T-helper 1 cell treated with Interleukin-12 subunit alpha and Interleukin-12 subunit beta and Interleukin-4 antibody, amounts not matched to agents 30 ng/mL and 1 ng/mL, for 36 hours (primary cell): ENCODE data around the gene M1AP. TPM values are rescaled to one million over a fixed set of nuclear protein-coding genes. Genes with fewer than 3 reads are reported as not detected.

Source experiments
- intact Hi-C: fragments of 100-400 bp; cut with micrococcal nuclease; formaldehyde crosslinking; loops from one replicate; pipeline ENCODE4 v1.15.1; 2024
- total RNA-seq: library from RNA; stranded (reverse); gene quantifications from 2 replicates; pipeline ENCODE4 v1.2.3, GENCODE V29; 2022

M1AP gene
- total RNA-seq, 1 donor from 2014 or later: not detected

DNA sequence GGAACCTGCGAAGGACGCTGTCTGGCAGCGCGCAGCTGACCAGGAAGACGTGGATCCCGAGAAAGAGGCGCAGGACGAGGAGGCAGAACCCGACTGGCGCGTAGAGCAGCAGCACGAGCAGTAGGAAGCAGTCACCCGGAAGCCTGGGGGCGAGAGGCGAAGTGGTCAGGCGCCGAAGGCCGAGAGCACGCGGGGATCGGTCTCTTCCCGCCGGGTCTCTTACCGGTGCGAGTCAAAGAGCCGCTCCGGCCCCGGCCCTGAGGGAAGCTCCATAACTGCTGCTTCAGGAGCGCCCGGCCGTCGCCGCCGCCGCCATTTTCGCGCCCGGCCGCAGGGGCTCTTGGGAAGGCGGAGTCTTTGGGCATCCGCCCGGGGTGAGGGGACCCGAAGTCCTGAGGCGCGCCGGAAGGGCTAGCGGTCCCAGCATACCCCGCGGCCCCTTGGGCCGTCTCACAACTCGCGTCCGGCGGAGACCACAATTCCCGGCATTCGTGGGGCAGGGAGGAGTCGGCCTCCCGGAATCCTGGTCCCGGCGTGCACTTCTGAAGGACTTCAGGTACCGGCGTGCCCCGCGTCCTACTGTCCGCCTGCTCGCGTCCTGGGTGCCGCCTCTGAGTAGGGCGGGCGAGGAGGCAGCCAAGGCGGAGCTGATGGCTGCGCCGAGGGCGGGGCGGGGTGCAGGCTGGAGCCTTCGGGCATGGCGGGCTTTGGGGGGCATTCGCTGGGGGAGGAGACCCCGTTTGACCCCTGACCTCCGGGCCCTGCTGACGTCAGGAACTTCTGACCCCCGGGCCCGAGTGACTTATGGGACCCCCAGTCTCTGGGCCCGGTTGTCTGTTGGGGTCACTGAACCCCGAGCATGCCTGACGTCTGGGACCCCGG is 118.5 kb downstream of the M1AP start, which contains the start of the genes AUP1 and HTRA2:
AUP1 (minus strand) TSS at position 350 of the 882 bp plus-strand sequence; CDS start at position 273, 77 bp downstream.
HTRA2 (plus strand) TSS at position 577 of the 882 bp plus-strand sequence; CDS start at position 651, 74 bp downstream.
- intact Hi-C loops: loop anchor here (1.0 to 2.0 kb wide), 17 partner anchors 13 to 1295 kb away; partner anchors contain the start of genes ALMS1, C2orf81, CCDC142 and CCT7

DNA sequence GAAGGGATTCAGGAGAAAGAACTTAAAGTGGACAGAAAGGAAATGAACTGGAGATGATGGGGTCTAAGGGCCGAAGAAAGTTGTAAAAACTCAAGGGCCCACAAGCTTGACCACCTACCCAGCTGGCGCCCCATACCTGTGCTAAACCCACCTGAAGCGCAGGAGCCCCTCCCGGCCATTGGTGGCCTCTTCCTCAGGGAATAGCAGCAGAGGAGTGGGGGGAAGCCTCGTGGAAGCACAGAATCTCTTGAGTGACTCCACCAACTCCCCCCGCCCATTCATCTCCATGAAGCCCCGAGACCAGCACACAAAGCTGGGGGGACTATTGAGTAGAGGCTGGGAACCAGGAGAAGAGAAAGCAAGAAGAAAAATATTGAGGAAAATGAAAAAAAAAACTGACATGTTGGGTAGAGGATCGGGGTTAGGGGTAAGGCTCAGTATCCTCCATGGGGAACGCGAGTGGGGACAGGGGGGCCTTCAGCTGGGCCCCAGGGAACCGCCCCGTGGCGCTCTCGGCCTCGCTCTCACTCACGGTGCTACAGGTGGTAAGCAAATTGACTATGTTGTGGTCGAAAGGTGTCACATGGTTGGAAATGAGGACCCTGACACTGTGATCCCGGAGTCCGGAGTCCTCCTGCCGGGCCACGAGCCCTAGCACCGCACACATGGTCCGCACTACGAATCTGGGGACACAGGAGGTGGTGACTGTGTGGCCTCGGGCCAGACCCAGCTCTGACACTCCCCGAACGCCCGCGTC is 119.4 kb downstream of the M1AP start:
- intact Hi-C loops: loop anchor here (1.0 to 2.0 kb wide), 16 partner anchors 12 to 1294 kb away; partner anchors contain the start of genes C2orf81, CCDC142, CCT7 and DGUOK

DNA sequence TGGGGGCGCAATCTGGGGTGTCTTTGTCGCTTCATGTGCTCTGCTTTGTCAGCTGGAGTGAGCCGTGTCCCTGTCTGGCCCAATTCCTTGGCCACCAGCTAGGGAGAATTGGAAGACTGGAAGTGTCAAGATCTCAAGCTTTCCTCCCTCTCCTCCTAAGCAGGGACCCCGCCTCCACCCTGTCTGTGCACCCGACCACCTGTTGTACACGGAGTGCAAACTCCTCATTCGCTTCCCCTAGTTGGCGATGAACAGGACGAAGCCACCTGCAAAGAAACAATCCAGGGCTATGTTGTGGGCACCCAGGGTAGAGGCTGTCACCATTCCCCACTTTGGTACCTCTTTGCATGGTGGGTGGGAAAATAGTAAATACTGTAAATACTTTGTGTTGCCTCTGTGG is 120.4 kb downstream of the M1AP start:
- intact Hi-C loops: loop anchor here (2.0 kb wide), 1 partner anchor 45 kb away; the partner anchor contains the start of genes CCDC142 and TTC31

DNA sequence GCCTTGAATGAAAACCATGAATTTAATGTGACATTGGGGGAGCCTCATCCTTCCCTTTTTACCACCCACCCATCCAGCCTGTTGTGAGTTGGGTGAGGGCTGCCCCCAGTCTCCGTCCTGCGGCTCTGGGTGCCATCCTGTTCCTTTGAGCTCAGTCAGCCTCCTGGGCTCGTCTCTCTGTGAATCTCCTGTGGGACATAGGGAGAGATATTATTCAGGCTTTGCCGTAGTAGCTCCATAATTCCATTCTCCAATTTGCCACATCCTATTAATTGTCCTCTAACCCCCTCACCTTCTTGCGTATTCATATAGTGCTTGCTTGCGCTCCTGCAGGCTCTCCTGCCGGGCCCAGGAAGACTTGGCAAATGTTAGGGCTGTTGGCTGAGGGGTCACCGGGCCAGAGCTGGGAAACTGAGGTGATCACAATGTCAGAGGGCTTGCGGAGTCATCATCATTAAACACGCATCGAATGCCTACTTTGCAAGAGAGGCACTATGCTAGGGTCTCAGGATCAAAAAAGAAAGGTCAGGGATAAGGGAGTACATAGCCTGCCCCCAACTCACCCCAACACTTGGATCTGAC is 121.4 kb downstream of the M1AP start:
- intact Hi-C loops: loop anchor here (1.0 kb wide), 1 partner anchor 321 kb away; no protein-coding TSS in a partner anchor

DNA sequence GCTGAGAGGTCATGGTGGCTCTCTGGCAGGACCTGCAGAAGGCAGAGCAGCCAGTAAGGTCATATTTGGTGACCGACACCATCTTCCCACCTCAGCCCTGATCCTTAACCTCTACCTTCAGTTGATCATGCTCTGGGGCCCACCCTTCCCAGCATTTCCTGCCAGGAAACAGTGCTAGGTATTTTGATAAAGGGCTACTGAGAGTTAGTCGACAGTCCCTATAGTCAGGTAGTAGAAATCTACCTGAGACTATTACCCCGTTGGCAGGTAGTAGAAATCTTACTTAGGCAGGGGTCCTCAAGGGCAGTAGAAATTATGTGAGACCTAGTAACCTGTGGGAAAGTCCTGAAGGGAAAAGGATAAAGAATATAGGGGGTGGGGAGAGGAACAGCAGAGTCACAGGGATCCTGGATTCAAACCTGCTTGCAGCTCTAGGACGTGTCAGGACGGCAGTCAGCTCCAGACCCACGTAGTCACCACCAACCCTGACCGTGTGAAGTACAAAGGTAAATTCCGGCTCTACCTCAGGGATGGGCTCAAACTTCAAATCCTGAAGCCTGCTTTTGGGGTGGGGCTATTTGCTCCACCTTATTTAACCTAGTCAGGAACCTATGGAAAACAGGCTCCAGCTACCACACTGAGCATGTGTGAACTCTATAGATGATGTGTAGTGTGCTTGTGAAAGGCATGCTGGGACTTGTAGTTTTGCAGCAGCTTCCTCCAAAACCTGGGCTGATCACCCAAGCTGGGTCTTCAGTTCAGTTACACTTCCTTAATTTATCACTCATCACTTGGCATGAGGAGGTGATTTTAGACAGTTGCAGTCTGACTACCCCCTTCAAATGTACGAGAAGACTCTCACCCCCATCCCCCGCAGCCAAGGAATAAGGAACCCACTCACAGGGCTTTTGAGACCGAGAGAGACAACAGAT is 122.1 kb downstream of the M1AP start, which contains the start of gene DQX1:
DQX1 (minus strand) TSS at position 515 of the 932 bp plus-strand sequence; CDS start at position 13, 502 bp downstream.
- intact Hi-C loops: loop anchor here (1.0 kb wide), 1 partner anchor 321 kb away; no protein-coding TSS in a partner anchor

DNA sequence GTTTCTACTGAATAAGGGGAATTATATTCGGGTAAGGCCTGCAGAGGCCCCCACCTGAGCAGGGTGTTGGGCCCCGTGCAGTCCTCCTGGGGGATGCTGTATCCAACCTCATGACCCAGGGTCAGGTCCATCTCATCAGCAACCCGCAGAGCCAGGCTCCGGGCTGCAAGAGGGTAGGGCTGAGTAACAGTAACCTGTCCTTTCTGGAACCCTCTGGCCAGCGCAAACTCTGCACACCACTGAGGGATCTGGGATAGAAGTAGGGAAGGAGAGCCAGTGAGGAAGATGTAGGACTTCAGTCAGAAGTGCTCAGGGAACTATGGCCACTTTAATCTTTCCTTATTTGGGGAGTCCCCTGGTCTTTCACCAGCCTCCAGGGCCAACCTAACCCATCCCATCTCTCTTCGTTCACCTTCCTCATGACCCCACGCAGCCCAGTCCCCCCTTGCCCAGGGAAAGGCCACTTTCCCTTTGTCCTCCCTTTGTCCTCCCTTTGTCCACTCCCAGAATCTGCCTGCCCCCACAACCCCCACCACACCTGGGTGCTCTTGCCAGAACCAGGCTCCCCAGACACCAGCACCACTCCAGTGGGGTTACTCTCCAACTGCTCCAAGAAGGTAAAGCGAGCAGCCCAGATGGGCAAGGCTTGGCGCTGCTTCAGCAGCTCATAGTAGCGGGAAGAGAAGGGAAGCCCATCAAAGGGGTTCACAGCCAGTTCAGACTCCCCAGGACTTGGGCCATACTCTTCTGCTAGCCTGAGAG is 123.0 kb downstream of the M1AP start:
- intact Hi-C loops: no loop called here

DNA sequence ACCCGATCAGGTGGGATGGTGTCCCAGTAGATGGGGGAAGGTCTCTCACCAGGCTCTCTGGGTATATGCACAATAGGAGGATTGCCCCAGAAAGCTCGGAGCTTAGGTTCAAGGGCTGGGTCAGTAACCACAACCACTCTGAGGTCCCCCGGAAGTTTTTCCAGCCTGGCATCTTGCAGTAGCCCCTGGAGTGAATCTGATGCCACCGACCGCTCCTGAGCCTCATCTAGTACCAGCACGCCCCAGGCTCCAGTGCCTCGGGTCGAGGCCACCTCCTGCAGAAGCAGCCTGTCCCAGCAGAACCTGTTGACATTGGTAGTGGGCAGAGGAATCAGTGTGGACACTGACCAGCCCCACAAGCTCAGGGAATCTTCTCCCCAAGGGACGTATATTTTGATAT is 124.1 kb downstream of the M1AP start:
- intact Hi-C loops: no loop called here

DNA sequence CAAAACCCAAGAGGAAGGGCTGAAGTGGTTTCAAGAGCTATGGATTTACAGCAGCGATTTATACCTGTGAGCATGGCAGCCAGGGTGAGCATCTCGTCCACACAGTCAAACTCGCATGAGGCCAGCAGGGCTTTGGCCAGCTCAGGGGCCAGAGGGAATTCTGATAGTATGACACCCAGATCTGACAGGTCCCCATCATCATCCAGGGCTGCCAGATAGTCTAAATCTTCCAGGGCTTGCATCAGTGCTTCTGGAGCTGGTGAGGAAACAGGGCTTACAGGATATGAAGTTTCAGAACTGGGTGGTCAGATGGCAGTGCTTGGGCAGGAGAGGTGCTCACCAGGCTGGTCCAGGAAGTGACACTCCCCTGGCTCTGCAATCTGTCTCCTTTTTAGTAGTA is 125.6 kb downstream of the M1AP start:
- intact Hi-C loops: no loop called here

DNA sequence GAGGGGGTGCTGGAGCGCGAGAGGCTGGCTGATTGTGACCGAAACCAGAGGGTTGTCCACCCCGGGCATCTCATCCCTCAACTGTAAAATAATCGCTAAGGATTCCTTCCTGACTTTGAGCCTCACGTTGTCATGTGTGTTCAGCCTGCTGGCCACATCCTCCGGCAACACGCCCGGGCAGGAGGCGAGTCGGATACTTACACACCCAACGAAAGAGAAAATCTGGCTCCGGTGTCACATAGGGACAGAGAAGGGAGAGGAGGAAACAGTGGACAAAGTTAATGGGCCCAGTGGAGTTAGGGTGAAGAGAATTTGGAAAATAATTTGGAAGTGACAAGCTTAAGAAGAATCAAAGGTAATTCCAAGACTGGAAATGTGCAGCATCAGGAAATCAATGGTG is 131.5 kb downstream of the M1AP start:
- intact Hi-C loops: loop anchor here (1.0 kb wide), 3 partner anchors 9 to 17 kb away; partner anchors contain the start of genes AUP1, HTRA2, LBX2 and PCGF1

DNA sequence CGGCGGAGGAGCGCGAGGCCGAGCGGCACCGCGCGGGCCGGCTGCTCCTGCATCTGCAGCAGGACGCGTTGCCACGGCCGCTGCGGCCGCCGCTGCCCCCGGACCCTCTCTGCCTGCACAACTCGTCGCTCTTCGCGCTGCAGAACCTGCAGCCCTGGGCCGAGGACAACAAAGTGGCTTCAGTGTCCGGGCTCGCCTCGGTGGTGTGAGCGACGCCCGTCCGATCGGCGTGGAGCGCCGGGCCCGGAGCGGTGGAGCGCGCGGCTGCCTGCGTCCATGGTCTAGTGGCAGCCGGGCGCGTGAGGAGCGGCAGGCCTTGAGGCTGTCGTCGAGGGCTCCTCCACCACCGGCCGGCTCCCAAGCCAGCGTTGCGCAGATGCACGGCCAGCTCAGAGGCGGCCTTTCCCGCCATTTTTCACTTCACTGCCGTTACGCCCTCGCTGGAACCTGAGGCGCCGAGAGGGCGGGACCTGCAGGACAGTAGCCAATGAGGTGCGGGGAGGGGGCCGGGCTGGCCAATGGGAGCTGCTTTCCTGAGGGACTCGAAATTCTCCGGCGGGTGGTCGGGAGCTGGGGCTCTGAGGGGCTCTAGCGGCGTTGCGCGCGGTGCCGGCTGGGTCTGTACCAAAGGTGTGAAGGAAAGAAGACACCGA is 132.0 kb downstream of the M1AP start:
- intact Hi-C loops: loop anchor here (1.0 kb wide), 3 partner anchors 9 to 17 kb away; partner anchors contain the start of genes AUP1, HTRA2, LBX2 and PCGF1

DNA sequence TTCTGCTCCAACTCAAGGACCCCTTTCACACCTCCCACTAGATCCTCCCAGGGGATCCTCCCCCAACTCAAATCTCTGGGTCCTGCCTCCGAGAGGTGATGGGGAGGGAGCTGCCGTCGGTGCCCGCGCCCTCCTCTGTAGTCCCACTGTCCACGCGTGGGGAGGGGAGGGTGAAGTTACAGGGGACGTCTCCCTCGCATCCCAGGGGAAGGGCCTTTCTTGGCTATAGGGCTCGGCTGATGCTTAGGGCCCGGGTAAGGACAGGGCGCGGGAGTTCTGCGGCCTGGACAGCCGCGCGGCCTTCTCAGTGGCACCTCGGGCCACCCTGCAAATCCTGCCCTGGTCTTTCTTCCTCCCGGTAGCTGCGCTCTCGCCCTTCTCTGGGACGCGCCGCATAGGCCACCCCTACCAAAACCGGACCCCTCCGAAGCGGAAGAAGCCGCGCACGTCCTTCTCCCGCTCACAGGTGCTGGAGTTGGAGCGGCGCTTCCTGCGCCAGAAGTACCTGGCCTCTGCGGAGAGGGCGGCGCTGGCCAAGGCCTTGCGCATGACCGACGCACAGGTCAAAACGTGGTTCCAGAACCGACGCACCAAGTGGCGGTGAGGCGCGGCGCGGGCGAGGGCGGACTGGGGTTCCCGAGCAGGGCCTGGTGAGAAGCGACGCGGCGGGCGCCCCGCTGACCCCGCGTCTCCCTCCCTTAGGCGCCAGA is 132.7 kb downstream of the M1AP start:
- intact Hi-C loops: no loop called here

DNA sequence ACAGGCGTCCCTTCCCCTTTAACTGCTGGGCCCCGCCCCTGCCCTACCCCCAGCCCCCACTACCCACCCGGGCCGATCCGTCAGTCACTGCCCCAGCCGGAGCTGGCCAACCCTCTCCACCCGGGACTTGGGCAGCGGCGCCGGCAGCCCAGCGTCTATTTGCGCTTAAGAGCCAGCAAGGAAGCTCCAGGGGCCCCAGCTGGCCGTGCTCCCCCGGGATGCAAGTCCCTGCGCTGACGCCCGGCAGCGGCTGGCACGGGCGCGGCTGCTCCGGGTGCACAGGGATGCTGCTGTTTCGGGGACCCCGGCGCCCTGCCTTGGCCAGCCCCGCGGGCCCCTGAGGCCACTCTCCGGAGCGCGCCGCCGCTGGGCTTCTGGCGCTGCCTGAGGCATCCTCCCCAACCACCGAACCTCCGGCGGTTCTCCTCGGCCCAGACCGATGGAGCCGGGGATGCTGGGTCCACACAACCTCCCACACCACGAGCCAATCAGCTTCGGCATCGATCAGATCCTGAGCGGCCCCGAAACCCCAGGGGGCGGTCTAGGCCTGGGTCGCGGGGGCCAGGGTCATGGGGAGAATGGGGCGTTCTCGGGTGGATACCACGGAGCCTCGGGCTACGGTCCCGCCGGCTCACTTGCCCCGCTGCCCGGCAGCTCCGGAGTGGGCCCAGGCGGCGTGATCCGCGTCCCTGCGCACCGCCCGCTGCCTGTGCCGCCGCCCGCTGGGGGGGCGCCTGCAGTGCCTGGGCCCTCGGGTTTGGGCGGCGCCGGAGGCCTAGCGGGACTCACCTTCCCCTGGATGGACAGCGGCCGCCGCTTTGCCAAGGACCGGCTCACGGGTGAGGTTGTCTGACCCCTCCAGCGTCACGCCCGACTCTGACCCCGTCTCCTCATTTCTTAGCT is 133.5 kb downstream of the M1AP start, which contains the start of gene TLX2:
TLX2 (plus strand) TSS at position 83 of the 903 bp plus-strand sequence; CDS start at position 440, 357 bp downstream.
- intact Hi-C loops: loop anchor here (1.0 kb wide), 1 partner anchor 18 kb away; no protein-coding TSS in a partner anchor

DNA sequence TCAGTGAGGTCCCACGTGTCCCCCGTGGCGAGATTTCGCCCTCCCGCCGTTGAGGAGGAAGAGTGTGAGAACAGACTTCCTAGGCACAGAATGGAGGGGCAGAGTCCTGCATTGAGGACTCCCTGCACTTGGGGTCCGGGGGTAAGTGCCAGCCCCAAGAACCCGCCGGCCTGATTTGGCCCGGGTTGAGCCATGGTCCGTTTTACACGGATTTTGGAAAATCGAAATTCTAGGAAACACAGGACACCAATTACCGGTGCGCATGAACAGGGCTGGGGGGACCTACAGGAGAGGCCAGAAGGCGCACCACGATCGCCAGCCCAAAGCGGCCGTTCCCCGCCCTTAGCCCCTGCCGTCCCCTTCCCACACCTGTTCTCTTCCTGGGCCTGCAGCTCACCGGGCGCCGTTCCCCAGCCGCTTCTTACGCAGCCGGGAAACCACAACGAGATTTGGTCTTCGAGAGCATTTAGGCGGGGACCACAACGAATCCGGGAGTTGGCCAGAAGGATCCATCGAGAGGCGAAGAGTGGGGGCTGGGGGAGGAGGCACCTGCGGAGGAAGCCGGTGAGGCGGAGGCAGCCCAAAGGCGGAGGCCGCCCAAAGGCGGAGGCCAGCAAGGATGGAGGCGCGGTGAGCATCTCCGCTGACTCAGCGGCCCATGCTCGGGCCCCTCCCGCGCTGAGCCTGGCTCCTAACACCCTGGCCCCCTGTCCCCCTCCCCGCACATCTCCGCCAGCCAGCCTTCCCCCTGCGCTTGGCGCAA is 134.3 kb downstream of the M1AP start:
- intact Hi-C loops: loop anchor here (1.0 kb wide), 1 partner anchor 19 kb away; no protein-coding TSS in a partner anchor

DNA sequence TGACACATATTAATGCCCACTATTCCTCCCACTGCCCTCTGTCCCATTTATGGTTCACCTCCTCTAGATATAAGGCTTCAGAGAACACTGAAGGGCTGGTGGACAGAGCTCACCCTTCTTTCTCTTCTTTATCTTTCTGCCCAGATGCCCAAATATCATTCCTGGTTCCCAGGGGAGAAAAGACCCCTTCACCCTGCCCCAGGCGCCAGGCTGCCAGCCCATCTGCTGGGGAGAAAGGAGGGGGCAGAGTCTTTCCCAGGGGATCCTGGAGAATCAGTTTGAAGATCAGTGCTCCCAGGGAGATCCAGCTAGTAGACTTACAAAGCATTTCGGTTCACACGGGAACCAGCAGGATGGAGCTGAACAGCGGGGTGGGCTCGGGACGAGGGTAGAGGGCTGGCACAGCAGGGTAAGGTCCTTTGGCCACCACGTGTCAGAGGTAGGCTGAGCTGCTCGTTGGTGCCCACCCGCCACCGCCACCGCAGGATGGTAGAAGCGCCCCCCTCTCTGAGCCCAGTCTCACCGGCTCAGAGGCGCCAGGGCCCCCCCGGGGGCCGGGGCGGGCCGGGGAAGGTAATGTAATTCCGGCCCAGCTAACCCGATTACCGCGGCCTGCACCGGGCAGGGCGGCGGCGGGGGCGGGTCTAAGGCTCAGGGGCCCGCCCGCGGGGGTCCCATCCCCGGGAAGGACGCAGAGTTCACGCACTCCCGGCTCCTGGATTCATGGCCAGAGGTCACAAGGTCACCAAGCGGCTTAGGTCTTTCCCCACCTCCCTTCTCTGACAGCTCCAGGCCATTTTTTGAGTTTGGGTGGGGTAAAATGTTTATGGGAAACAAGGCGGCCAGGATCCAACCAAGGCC is 135.2 kb downstream of the M1AP start:
- intact Hi-C loops: no loop called here
